ENCODE results near the gene BCAM. TPM values are rescaled to one million over a fixed set of nuclear protein-coding genes. Genes with fewer than 3 reads are reported as not detected.

The BCAM gene
- total RNA-seq, 1 donor from 2014 or later: 5.7 TPM

Small RNA genes lying within 50 kb of the gene (small RNA-seq; reads per million reads assigned to genes)
- gene RF00156: not detected

Other genes starting within 250 kb of the BCAM start
- gene IGSF23, start 195.5 kb upstream of the BCAM start, total RNA-seq: not detected
- gene PVR, start 165.2 kb upstream of the BCAM start, total RNA-seq: 23.2 TPM
- 0.82 TPM for gene CEACAM19, start 137.6 kb upstream of the BCAM start, total RNA-seq
- gene CEACAM16, start 110.0 kb upstream of the BCAM start, total RNA-seq: not detected
- gene BCL3, start 60.4 kb upstream of the BCAM start, total RNA-seq: 0.41 TPM
- gene CBLC, start 31.2 kb upstream of the BCAM start, total RNA-seq: not detected
- 26.1 TPM for gene NECTIN2, start 37.2 kb downstream of the BCAM start, total RNA-seq
- 30.6 TPM for gene TOMM40, start 82.2 kb downstream of the BCAM start, total RNA-seq
- 77.0 TPM for gene APOE, start 96.7 kb downstream of the BCAM start, total RNA-seq
- 2.9 TPM for gene APOC1, start 105.5 kb downstream of the BCAM start, total RNA-seq
- gene APOC4, start 133.1 kb downstream of the BCAM start, total RNA-seq: not detected
- 0.41 TPM for gene APOC2, start 136.9 kb downstream of the BCAM start, total RNA-seq
- 35.1 TPM for gene CLPTM1, start 146.3 kb downstream of the BCAM start, total RNA-seq
- 0.41 TPM for gene RELB, start 192.4 kb downstream of the BCAM start, total RNA-seq
- gene CLASRP, start 229.9 kb downstream of the BCAM start, total RNA-seq: 5.3 TPM

Measured in frontal cortex (tissue), 1 donor.